DMS114 treated with DMSO at 0.1 percent for 48 hours (cell line): Measurements from ENCODE around the gene CAPRIN2.

Experiments used
- DNase-seq: peaks from one replicate; lab custom pipeline; 2025; ENCODE audit not compliant: unreplicated experiment; lab: John Stamatoyannopoulos, UW

CAPRIN2 gene

DNA sequence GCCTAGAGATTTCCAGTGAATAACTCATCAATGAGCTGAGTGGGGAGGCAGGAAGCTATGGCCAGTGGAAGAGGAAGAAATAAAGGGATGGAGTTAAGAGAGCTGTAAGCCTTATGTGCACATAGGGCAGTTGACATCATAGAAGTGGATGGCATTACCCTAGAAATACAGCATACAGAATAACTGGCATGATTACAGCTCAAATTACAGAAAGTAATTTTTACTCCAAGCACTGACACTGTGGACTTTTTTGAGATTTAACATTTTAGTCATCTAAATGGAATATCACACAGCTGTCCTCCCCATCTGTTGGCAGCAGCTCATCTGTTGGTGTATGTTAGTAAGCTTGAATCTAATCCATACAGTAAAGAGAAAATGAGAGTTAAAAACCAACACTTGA is 53.7 kb downstream of the CAPRIN2 start:
- DNase-seq, result no peak

GRCh38 chr12:30700216-30700900 is 54.4 kb downstream of the CAPRIN2 start:
- no peak for DNase-seq

DNA sequence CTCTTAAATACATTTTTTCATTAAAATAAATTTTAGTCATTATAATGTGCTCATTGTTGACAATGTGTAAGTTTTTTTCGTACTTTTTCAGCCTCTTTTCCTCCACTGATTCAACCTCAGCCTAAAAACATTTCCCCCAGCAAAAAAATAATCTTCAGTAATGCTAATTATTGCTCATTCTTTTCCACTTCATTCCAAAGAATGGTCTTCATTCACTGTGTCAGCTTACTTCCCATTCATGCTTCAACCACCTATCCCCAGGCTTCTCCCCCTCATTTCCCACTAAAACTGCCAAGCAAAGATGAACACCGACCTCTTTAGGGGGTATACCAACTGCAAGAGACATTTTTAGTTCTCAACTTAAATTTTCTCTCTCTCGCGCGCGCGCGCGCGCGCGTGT is 56.4 kb downstream of the CAPRIN2 start:
- DNase-seq, result no peak

DNA sequence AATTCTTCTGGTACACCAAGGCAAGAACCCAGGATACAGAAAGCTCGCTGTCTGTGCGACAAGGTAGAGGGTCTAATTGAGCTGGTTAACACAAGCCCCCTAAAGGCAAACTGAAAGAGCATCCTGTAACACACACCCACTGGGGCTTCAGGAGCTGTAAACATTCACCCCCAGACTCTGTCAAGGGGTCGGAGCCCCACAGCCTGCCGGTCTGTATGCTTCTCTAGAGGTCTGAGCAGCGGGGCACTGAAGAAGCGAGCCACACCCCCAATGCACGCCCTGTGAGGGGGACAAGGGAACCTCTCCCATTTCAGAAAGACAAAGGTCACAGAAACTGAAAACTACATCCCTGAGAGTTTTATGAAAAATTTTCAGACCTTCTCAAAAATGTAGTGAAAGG is 57.8 kb downstream of the CAPRIN2 start:
- DNase-seq, result no peak

- no peak for DNase-seq
These were observed 58.3 kb downstream of the CAPRIN2 start for GRCh38 chr12:30696486-30696885.

DNA sequence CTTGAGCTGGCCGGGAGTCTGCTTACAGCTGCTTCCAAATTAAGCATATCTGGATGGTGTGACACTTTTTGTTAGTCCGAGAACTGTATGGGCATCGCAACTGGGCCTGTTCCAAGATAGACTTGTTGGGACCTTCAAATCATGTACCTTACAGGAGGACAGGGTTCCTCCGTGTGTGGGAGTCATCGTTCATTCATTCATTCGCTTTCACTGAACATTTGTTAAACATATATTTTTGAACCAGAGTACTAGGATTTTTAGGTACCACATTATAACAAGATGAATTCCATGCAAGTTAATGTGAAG is 58.7 kb downstream of the CAPRIN2 start:
- no peak for DNase-seq

DNA sequence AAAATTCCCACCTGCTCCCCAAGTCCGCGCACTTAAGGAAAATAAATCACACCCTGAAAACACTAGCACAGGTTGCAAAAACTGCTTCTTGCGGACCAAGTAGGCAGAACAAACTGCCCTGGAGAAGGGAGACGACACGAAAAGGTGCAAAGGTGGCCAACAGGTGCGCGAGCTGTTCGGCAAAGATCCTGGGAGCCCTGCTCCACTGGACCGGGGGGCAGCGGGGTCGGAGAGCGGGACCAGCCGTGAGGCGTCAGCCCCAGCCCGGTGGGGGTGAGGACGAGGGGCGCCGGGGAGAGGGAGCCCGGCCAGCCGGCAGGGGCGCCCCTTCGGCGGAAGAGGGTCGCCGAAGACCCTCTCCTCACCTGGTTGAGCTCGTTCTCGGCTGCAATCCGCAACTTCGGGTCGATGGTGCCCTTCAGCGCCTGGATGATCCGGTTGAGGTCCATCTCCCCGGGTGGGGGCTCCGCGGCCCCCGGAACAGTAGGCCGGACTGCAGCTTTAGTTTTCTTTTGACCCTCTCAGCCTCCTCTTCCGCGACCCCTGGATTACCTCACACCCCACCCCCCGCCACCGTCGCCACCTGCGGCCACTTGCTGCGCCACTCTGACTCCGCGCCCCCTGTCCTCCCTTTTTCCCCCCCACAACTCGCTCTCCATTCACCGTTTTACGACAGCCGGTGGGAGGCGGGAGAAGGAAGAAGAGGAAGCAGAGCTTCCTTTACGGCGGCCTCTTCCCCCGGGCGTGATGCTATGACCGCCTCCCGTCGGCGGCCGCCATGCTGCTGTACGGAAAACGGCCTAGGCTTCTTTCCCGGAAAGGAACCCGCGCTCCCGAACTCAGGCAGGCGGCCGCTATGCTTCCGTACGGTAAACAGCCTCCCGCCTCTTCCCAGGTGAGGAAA is 59.3 kb downstream of the CAPRIN2 start, which contains the start of gene IPO8:
TSS of gene IPO8 (minus strand) at position 671 of the 904 bp plus-strand sequence. CDS start at position 449, 222 bp downstream.
- DNase-seq, result peak; percentile 87

- DNase-seq, result no peak
These were observed 60.1 kb downstream of the CAPRIN2 start for GRCh38 chr12:30694412-30695198.

GRCh38 chr12:30692470-30692869 is 62.3 kb downstream of the CAPRIN2 start:
- no peak for DNase-seq

GRCh38 chr12:30691122-30691879 is 63.5 kb downstream of the CAPRIN2 start:
- no peak for DNase-seq

DNA sequence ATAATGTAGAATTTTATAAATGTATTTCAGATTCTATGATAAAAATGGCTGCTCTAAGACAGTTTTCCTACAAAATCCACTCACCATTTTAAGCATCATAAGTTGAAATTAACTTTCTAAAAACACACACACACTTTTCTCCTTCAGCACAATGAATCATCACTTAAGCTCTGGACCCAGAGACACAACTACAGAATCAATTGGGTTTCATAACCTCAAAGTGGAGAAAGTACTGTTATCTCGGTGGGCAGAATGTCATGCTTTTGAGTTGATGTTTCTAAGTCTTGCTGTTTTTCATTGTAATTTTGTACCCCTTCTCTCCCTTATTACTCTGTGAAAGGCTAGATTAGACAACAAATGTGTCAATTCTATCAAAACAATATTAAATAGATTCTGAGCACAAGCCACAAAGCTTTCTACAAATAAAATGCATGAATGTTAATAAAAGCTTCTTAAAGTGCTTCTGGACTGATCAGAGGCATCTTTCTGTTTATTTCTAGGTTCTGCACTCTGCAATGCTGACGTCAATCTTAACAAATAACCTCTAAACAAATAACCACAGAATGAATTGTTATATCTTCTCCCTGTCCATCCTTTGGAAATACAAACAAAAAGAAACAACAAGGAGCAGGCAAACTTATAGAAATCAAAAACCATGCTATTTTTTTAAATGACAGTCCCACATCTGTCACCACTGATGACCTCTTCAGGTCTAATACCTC is 67.3 kb downstream of the CAPRIN2 start:
- DNase-seq, result no peak

- no peak for DNase-seq
These were observed 75.5 kb downstream of the CAPRIN2 start for GRCh38 chr12:30679241-30679640.

DNA sequence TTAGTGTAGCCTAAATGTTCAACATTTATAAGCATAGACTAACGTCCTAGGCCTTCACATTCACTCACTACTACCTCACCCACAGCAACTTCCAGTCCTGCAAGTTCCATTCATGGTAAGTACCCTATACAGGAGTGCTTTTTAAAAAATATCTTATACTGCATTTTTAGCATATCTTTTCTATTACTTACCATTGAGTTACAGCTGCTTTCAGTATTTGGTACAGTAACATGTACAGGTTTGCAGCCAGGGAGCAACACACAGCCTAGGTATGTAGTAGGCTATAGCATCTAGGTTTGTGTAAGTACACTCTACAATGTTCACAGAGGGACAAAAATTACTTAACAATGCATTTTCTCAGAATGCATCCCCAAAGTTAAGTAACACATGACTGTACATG is 76.5 kb downstream of the CAPRIN2 start:
- no peak for DNase-seq

DNA sequence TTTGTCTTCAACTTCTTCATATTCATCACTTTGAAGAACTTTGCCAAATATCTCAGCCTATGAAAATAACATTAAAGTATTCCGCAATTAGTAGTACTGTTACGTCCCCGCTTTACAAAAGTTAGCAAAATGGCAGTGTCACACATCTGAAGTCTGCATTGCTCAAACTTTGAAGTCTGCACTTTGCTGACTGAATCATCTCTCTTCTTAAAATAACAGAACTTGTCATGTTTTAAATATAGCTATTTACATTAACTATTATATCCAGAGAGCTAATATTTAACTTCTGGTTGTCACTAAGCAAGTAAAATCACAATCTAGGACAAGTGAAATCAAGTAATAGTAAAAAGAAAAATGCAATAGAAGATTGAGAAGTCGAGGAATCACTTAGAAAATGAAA is 93.5 kb downstream of the CAPRIN2 start:
- no peak for DNase-seq
